ENCODE data around the gene GABPB2.

GABPB2 gene

DNA sequence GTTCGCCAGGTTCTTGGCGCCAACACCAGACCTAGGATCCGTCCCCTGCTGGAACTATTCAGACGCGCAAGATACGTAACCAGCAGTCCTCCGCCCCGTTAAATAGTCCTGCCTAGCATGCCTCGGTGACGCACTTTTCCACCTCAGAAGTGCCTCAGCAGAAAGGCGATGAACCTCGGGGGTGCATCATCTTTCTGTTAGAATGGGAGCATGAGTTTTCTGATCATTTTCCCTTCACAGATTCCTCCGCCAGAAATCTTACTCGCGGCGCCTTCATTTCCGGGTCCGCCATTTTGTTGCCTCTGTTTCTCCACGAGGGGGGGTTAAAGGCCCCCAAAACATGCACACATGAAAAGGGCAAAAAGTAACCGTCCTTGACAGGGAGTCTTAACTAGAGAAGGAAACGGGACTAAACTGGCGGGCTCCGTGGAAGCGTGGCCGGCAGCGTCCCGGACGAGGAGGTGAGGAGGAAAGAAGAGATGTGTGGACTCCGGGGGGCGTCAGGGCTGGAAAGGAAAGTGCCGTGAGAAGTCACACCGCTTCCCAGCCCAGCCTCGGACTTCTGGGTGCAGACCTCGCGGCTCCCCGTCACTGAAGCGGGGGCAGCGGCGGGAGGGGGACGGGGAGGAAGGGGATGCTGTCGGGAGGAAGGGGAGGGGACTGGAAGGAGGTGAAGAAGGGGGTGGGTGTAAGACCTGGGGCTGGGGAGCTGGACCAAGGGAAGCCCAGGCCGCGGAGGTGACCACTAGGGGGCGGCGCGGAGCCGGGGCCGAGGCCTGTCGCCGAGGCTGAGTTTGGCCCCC, at the start of gene GABPB2 (continued):
- TF ChIP-seq TSHZ1 (tag by site-specific recombination; IDR thresholded peaks at IDR 0.05; ENCODE audit: borderline replicate concordance) (peak; percentile 92), WT1 (tag by site-specific recombination; IDR thresholded peaks at IDR 0.05) (peak; percentile 72), ZSCAN23 (tag by site-specific recombination; IDR thresholded peaks at IDR 0.05) (peak; percentile 99), ZBTB21 (tag by site-specific recombination; IDR thresholded peaks at IDR 0.05) (peak; percentile 98), ZNF202 (tag by site-specific recombination; IDR thresholded peaks at IDR 0.05; ENCODE audit: borderline replicate concordance) (no peak; the same call in 1 of the 2 replicates), ZNF239 (tag by site-specific recombination; IDR thresholded peaks at IDR 0.05) (peak; percentile 64; the same call in 1 of the 2 replicates), ZNF777 (tag by site-specific recombination; IDR thresholded peaks at IDR 0.05; ENCODE audit: borderline replicate concordance) (peak; percentile 44; the same call in 1 of the 2 replicates), ZNF704 (tag by site-specific recombination; IDR thresholded peaks at IDR 0.05) (no peak), ZBTB6 (tag by site-specific recombination; IDR thresholded peaks at IDR 0.05) (peak; percentile 78), ZNF354C (tag by site-specific recombination; IDR thresholded peaks at IDR 0.05; ENCODE audit: borderline replicate concordance, low read depth) (0 out of 2 replicates have a peak, but pooled peaks have one; percentile 10), ZFP69B (tag by site-specific recombination; IDR thresholded peaks at IDR 0.05) (peak; percentile 95), ZNF791 (tag by site-specific recombination; IDR thresholded peaks at IDR 0.05) (no peak), ZNF776 (tag by site-specific recombination; IDR thresholded peaks at IDR 0.05; ENCODE audit: borderline replicate concordance) (no peak), GFI1B (tag by site-specific recombination; IDR thresholded peaks at IDR 0.05) (peak; percentile 82; the same call in 1 of the 2 replicates), ZNF501 (tag by site-specific recombination; IDR thresholded peaks at IDR 0.05) (peak; percentile 98; the same call in 1 of the 2 replicates), ZNF132 (tag by site-specific recombination; IDR thresholded peaks at IDR 0.05; ENCODE audit: borderline replicate concordance) (no peak), PRDM4 (tag by site-specific recombination; IDR thresholded peaks at IDR 0.05) (peak; percentile 76), SALL2 (tag by site-specific recombination; IDR thresholded peaks at IDR 0.05; ENCODE audit: borderline replicate concordance) (peak; percentile 86), ZBTB48 (tag by site-specific recombination; IDR thresholded peaks at IDR 0.05) (peak; percentile 70), ZNF561 (tag by site-specific recombination; IDR thresholded peaks at IDR 0.05; ENCODE audit: borderline replicate concordance) (peak; percentile 99), ZNF658 (tag by site-specific recombination; IDR thresholded peaks at IDR 0.05) (no peak), ZNF148 (tag by site-specific recombination; IDR thresholded peaks at IDR 0.05; ENCODE audit: borderline replicate concordance) (peak; percentile 58; the same call in 1 of the 2 replicates), ZNF416 (tag by site-specific recombination; IDR thresholded peaks at IDR 0.05) (peak; percentile 38; the same call in 1 of the 2 replicates), PRDM1 (tag by site-specific recombination; IDR thresholded peaks at IDR 0.05) (no peak)
- TF ChIP-seq, protein P1, sequence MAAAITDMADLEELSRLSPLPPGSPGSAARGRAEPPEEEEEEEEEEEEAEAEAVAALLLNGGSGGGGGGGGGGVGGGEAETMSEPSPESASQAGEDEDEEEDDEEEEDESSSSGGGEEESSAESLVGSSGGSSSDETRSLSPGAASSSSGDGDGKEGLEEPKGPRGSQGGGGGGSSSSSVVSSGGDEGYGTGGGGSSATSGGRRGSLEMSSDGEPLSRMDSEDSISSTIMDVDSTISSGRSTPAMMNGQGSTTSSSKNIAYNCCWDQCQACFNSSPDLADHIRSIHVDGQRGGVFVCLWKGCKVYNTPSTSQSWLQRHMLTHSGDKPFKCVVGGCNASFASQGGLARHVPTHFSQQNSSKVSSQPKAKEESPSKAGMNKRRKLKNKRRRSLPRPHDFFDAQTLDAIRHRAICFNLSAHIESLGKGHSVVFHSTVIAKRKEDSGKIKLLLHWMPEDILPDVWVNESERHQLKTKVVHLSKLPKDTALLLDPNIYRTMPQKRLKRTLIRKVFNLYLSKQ (tag by site-specific recombination; IDR thresholded peaks at IDR 0.05; ENCODE audit: borderline replicate concordance): 0 out of 2 replicates have a peak, but pooled peaks have one; percentile 70
- TF ChIP-seq, protein P2, sequence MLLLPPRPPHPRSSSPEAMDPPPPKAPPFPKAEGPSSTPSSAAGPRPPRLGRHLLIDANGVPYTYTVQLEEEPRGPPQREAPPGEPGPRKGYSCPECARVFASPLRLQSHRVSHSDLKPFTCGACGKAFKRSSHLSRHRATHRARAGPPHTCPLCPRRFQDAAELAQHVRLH (tag by site-specific recombination; IDR thresholded peaks at IDR 0.05): peak; percentile 94

All from HEK293 (cell line).